ENCODE results near the gene MEMO1. TPM values are rescaled to one million over a fixed set of nuclear protein-coding genes. Genes with fewer than 3 reads are reported as not detected.
"Not testable (repeated sequence)": the region's sequence is repeated elsewhere in the genome, so short reads cannot be mapped to it uniquely, and the experiment has no call there.

Gene MEMO1
- polyA plus RNA-seq, 4 donors = 29.1 to 44.0 (median 33.4) TPM

DNA sequence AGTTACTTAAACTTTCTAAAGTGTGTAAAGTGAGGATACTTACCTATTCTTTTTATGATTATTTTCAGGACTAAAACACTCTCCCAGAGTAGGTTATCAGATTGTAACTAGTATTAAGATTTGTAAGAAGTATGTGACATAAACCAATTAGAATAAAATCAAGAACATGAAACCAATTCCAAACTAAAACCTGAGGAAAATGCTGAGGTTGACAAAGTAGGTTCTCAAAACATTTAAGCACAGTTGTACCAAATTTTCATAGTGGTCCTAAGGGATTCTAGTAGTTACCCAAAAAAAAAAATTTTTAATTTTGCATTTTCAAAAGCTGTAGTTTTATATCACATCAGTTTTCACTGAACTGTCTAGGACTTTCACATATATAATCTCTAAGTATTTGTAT, 157.3 kb downstream of the MEMO1 start:
- DNase-seq (ENCODE audit: low read depth in 4 of 4, low spot score in 3 of 4) = no peak

DNA sequence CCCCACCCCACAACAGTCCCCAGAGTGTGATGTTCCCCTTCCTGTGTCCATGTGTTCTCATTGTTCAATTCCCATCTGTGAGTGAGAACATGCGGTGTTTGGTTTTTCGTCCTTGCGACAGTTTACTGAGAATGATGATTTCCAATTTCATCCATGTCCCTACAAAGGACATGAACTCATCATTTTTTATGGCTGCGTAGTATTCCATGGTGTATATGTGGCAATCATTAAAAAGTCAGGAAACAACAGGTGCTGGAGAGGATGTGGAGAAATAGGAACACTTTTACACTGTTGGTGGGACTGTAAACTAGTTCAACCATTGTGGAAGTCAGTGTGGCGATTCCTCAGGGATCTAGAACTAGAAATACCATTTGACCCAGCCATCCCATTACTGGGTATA, 168.7 kb downstream of the MEMO1 start:
- not testable (repeated sequence) for DNase-seq (ENCODE audit: low read depth in 4 of 4, low spot score in 3 of 4)

DNA sequence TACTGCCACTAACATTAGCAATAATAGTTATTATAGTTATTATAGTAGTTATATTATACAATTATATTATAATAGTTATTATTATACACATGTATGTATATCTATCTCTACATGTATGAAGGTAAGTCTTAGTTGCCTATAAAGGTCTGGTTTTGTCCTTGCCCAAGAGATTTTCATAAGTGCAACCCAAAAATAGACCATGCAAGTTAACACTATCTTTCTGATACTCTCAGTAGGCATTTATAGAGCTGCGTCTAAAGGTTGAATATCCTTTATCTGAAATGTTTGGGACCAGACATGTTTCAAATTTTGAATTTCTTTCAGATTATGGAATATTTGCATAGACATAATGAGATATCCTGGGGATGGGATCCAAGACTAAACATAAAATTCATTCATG, 175.4 kb downstream of the MEMO1 start:
- DNase-seq (ENCODE audit: low read depth in 4 of 4, low spot score in 3 of 4) = no peak

DNA sequence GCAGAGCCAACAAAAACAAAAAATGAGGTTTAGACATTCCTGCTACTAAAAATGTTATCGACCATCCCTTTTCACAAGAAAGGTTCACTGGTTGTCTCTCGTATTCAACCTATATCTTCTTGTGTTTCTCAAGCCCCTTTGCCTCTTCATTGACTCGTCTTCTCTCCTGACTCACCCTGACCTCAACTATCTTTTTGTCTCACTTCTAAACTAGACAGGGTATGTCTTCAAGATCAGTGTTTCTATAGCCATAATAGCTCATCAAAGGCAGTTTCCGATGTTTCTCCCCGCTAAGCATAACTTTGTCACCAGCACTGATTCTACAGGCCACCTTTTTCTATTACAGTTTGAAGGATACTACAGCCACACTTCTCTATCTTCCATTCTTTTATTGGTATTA, 178.4 kb downstream of the MEMO1 start:
- no peak for DNase-seq (ENCODE audit: low read depth in 4 of 4, low spot score in 3 of 4)

DNA sequence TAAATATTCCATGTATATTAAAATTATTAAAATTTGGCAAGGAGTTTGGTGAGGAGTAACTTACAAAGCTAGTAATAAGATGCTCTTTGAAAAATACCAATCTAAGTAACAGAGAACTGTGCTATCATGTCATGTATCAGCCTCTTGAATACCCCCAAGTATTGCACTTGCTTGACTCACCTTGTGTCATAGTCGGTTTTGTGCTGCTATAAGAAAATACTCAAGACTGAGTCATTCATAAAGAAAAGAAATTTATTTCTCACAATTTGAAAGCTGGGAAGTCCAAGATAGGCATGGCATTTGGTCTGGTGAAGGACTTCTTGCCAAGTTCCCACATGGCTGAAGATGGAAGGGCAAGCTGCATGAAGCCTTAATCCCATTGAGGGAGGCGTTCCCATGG, 179.2 kb downstream of the MEMO1 start:
- DNase-seq (ENCODE audit: low read depth in 4 of 4, low spot score in 3 of 4) = no peak

DNA sequence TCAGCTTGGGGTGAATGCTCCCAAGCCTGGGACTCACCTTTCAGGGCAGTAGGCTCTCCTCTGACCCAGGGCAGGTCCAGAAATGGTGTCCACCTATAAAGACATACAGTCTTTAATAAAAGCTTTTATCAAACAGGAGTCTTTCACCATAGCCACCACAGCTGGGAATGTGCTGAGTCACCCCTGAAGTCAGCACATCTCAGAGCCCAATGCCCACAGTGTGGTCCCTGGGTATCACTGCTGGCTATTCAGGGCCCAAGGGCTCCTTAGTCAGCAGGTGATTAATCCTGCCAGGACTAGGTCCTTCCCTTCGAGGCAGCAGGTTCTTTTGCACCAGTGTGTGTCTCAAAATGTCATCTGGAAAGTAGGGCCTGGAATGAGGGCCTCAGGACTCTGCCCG, 181.9 kb downstream of the MEMO1 start:
- DNase-seq (ENCODE audit: low read depth in 4 of 4, low spot score in 3 of 4) = no peak

DNA sequence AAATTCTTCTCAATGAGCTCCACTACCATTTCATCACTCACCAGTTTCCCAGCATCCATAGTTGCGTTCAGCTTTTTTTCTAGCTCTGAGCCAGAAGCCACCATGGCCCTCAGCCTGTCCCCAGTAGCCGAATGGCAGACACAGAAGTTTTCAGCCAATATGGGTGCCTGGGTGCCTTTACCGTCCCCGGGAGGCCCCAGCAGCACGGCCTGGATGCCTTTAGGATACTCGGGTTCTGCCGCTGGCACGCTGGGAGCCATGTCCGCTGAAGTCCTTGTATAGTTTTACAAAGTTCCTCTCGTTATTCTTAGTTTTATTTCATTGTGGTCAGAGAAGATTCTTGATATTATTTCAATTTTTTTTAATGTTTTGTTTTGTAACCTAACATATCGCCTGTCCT, 187.2 kb downstream of the MEMO1 start:
- DNase-seq (ENCODE audit: low read depth in 4 of 4, low spot score in 3 of 4) = no peak

DNA sequence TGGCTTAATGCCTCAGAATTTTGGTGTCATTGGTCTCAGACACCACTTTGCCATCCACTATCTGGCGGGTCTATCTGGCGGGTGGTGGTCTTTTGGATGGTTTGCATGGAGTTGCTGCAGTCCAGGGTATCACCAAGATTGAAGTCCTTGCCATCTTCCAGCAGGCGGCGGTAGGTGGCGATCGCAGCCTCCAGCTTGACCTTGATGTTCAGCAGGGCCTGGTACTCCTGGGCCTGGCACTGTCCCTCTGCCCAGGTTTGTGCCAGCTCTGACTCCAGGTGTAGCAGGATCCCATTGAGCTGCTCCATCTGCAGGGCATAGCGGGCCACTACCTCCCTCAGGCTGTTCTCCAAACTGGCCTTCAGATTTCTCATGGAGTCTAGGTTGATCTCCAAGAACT, 188.2 kb downstream of the MEMO1 start:
- DNase-seq (ENCODE audit: low read depth in 4 of 4, low spot score in 3 of 4) = no peak

Other genes with a start within 250 kb of the MEMO1 start
- 100 to 1,000 TPM in 2 of 4 donors, 10 to 100 TPM in 2; 64.2 to 119 (median 102) TPM for gene DPY30, start 28.8 kb upstream of the MEMO1 start, polyA plus RNA-seq (ENCODE audit: insufficient read length in 4 of 4)
- 10 to 100 TPM; 27.3 to 36.4 (median 32.6) TPM for gene SPAST, start 52.5 kb upstream of the MEMO1 start, polyA plus RNA-seq (ENCODE audit: insufficient read length in 4 of 4)
- 10 to 100 TPM; 24.8 to 32.7 (median 28.3) TPM for gene SLC30A6, start 154.9 kb upstream of the MEMO1 start, polyA plus RNA-seq (ENCODE audit: insufficient read length in 4 of 4)

Measured in left renal pelvis (tissue), 4 donors.